ENCODE measurements around the gene SLC35A4. TPM values are rescaled to one million over a fixed set of nuclear protein-coding genes. Genes with fewer than 3 reads are reported as not detected.
A peak's percentile ranks its signal among the peaks of the same experiment; 100 is the strongest.

SLC35A4 gene
- total RNA-seq, 2 donors from 2014 or later: 61.6 to 68.9 TPM

- no peak overlapping the region for H3K4me3 Mint-ChIP-seq
- H3K4me3 ChIP-seq (ENCODE audit: low read length): peak overlapping the region; percentile 75
- no peak overlapping the region for H3K27ac ChIP-seq (ENCODE audit: low read depth, low read length)
- H3K27me3 Mint-ChIP-seq (ENCODE audit: insufficient read depth): peaks cover 2% of the 10 kb centered on the region
- no peak for DNase-seq
- H3K27me3 ChIP-seq (ENCODE audit: control insufficient read depth, insufficient read depth, low read length, poor library complexity, severe bottlenecking): no peaks in the 10 kb centered on the region
- no peak overlapping the region for H3K27ac Mint-ChIP-seq
- H3K9me3 Mint-ChIP-seq: peaks cover 44% of the 10 kb centered on the region
- H3K9me3 ChIP-seq (ENCODE audit: control insufficient read depth, low read length): peaks cover 60% of the 10 kb centered on the region
- no peaks in the 10 kb centered on the region for H3K4me1 ChIP-seq (ENCODE audit: control insufficient read depth, insufficient read depth, low read length)
- no peak overlapping the region for H3K9ac ChIP-seq (ENCODE audit: extremely low read depth, low read length, poor library complexity, severe bottlenecking)
- no peaks in the 10 kb centered on the region for H3K4me1 Mint-ChIP-seq
- no peaks in the 10 kb centered on the region for H3K36me3 Mint-ChIP-seq (ENCODE audit: low read depth)
- TF ChIP-seq CTCF (conservative IDR thresholded peaks at IDR 0.05): no peak
- no peaks in the 10 kb centered on the region for H3K36me3 ChIP-seq (ENCODE audit: control insufficient read depth, insufficient read depth, low read length)
Measured at GRCh38 chr5:140608722-140609121, 44.1 kb downstream of the SLC35A4 start.

- Histone ChIP-seq H3K27ac (ENCODE audit: low read depth, low read length) (no peak overlapping the region), H3K9me3 (ENCODE audit: control insufficient read depth, low read length) (peaks cover 60% of the 10 kb centered on the region), H3K9ac (ENCODE audit: extremely low read depth, low read length, poor library complexity, severe bottlenecking) (no peak overlapping the region), H3K36me3 (ENCODE audit: control insufficient read depth, insufficient read depth, low read length) (no peaks in the 10 kb centered on the region), H3K27me3 (ENCODE audit: control insufficient read depth, insufficient read depth, low read length, poor library complexity, severe bottlenecking) (no peaks in the 10 kb centered on the region), H3K4me1 (ENCODE audit: control insufficient read depth, insufficient read depth, low read length) (no peaks in the 10 kb centered on the region), H3K4me3 (ENCODE audit: low read length) (peak overlapping the region; percentile 75)
- Mint-ChIP-seq H3K4me1 (no peaks in the 10 kb centered on the region), H3K9me3 (peaks cover 44% of the 10 kb centered on the region), H3K36me3 (ENCODE audit: low read depth) (no peaks in the 10 kb centered on the region), H3K27ac (no peak overlapping the region), H3K4me3 (no peak overlapping the region), H3K27me3 (ENCODE audit: insufficient read depth) (peaks cover 2% of the 10 kb centered on the region)
- WGBS, 2 experiments (ENCODE audit: insufficient coverage in 1 of 2, insufficient read length in 1 of 2): 84 to 89% methylated on average over 2 to 4 of the region's 4 CpGs
- TF ChIP-seq CTCF (conservative IDR thresholded peaks at IDR 0.05): no peak
- DNase-seq: no peak
Measured at GRCh38 chr5:140609126-140609525, 44.5 kb downstream of the SLC35A4 start.

- no peak overlapping the region for H3K27ac ChIP-seq (ENCODE audit: low read depth, low read length)
- H3K9me3 Mint-ChIP-seq: peaks cover 54% of the 10 kb centered on the region
- TF ChIP-seq CTCF (conservative IDR thresholded peaks at IDR 0.05): no peak
- no peaks in the 10 kb centered on the region for H3K4me1 Mint-ChIP-seq
- H3K4me1 ChIP-seq (ENCODE audit: control insufficient read depth, insufficient read depth, low read length): no peaks in the 10 kb centered on the region
- no peak overlapping the region for H3K27ac Mint-ChIP-seq
- H3K36me3 Mint-ChIP-seq (ENCODE audit: low read depth): no peaks in the 10 kb centered on the region
- peak overlapping the region; percentile 75 for H3K4me3 ChIP-seq (ENCODE audit: low read length)
- H3K27me3 Mint-ChIP-seq (ENCODE audit: insufficient read depth): peaks cover 2% of the 10 kb centered on the region
- H3K9me3 ChIP-seq (ENCODE audit: control insufficient read depth, low read length): peaks cover 74% of the 10 kb centered on the region
- no peaks in the 10 kb centered on the region for H3K36me3 ChIP-seq (ENCODE audit: control insufficient read depth, insufficient read depth, low read length)
- no peak for DNase-seq
- 91% methylated on average over 2 of the region's 2 CpGs; no CpG with 5 or more reads in 1 of the 2 experiments for WGBS, 2 experiments (ENCODE audit: insufficient coverage in 1 of 2, insufficient read length in 1 of 2)
- no peak overlapping the region for H3K4me3 Mint-ChIP-seq
- H3K27me3 ChIP-seq (ENCODE audit: control insufficient read depth, insufficient read depth, low read length, poor library complexity, severe bottlenecking): no peaks in the 10 kb centered on the region
- H3K9ac ChIP-seq (ENCODE audit: extremely low read depth, low read length, poor library complexity, severe bottlenecking): no peak overlapping the region
Measured at GRCh38 chr5:140611020-140611521, 46.4 kb downstream of the SLC35A4 start.

Small RNA genes within 50 kb of the gene (microRNA-seq; reads per million reads assigned to microRNA genes)
- not detected for gene MIR6831 (ENCODE audit: borderline microRNAs expressed)

Other genes with a start within 250 kb of the SLC35A4 start
- 1 to 10 TPM; 1.4 to 2.1 TPM for gene HBEGF, start 218.2 kb upstream of the SLC35A4 start, total RNA-seq
- 1 to 10 TPM in 1 of 2 donors, under 1 TPM in 1; 0.79 to 1.4 TPM for gene SLC4A9, start 204.6 kb upstream of the SLC35A4 start, total RNA-seq
- gene ANKHD1, start 163.0 kb upstream of the SLC35A4 start, total RNA-seq: 10 to 100 TPM; 85.6 to 95.9 TPM
- 1 to 10 TPM; 5.1 to 6.3 TPM for gene EIF4EBP3, start 17.2 kb upstream of the SLC35A4 start, total RNA-seq
- gene SRA1, start 7.4 kb upstream of the SLC35A4 start, total RNA-seq: 10 to 100 TPM; 40.5 to 42.9 TPM
- 10 to 100 TPM; 36.4 to 41.4 TPM for gene APBB3, start 230 bp upstream of the SLC35A4 start, total RNA-seq
- under 1 TPM in 1 of 2 donors, not detected in 1; 0.18 TPM for gene CD14, start 68.3 kb downstream of the SLC35A4 start, total RNA-seq
- gene TMCO6, start 74.6 kb downstream of the SLC35A4 start, total RNA-seq: 10 to 100 TPM; 29.3 to 34.6 TPM
- gene NDUFA2, start 82.8 kb downstream of the SLC35A4 start, total RNA-seq: 10 to 100 TPM; 75.5 to 82.2 TPM
- gene IK, start 83.0 kb downstream of the SLC35A4 start, total RNA-seq: 10 to 100 TPM; 68.9 to 76.8 TPM
- gene WDR55, start 100.1 kb downstream of the SLC35A4 start, total RNA-seq: 10 to 100 TPM; 20.4 to 23.1 TPM
- 1 to 10 TPM; 1.1 to 1.6 TPM for gene DND1, start 108.7 kb downstream of the SLC35A4 start, total RNA-seq
- 10 to 100 TPM; 48.0 to 52.1 TPM for gene HARS1, start 126.5 kb downstream of the SLC35A4 start, total RNA-seq
- 10 to 100 TPM; 30.9 to 35.5 TPM for gene HARS2, start 126.6 kb downstream of the SLC35A4 start, total RNA-seq
- gene ZMAT2, start 135.6 kb downstream of the SLC35A4 start, total RNA-seq: 10 to 100 TPM; 62.6 to 73.1 TPM
- gene PCDHA1, start 221.3 kb downstream of the SLC35A4 start, total RNA-seq: 1 to 10 TPM in 1 of 2 donors, under 1 TPM in 1; 0.18 to 2.9 TPM
- gene PCDHA2, start 230.0 kb downstream of the SLC35A4 start, total RNA-seq: 1 to 10 TPM; 1.4 to 2.3 TPM
- 1 to 10 TPM; 1.3 to 2.8 TPM for gene PCDHA3, start 236.2 kb downstream of the SLC35A4 start, total RNA-seq
- gene PCDHA4, start 242.2 kb downstream of the SLC35A4 start, total RNA-seq: 1 to 10 TPM; 5.6 to 6.3 TPM

All from endodermal cell (in vitro differentiated cells).